HG02588 (cell line): ENCODE results near the gene MFF.
"Not testable (repeated sequence)": the region's sequence is repeated elsewhere in the genome, so short reads cannot be mapped to it uniquely, and the experiment has no call there.

Experiments used
- ATAC-seq: cut with Tn5 transposase; IDR thresholded peaks from one replicate; pipeline ENCODE4 v1.9.1; 2021; ENCODE audit warnings: mild to moderate bottlenecking, moderate library complexity; ENCODE audit not compliant: unreplicated experiment

Gene MFF

GRCh38 chr2:227376656-227377396, 51.8 kb downstream of the MFF start:
- ATAC-seq, result no peak

- no peak for ATAC-seq
Measured at GRCh38 chr2:227377467-227378351, 52.7 kb downstream of the MFF start.

GRCh38 chr2:227378371-227378782, 53.3 kb downstream of the MFF start:
- ATAC-seq, result no peak

GRCh38 chr2:227379095-227379494, 54.0 kb downstream of the MFF start, which contains the start of gene TM4SF20:
Gene TM4SF20 (minus strand): TSS chr2:227379306. CDS start chr2:227379268, 38 bp downstream.
- no peak for ATAC-seq

GRCh38 chr2:227382241-227382835, 57.3 kb downstream of the MFF start:
- ATAC-seq, result not testable (repeated sequence)

- ATAC-seq, result no peak
Measured at GRCh38 chr2:227383686-227384085, 58.6 kb downstream of the MFF start.

- ATAC-seq, result no peak
Measured at GRCh38 chr2:227386630-227387029, 61.6 kb downstream of the MFF start.

GRCh38 chr2:227387583-227387982, 62.5 kb downstream of the MFF start, which contains the start of gene SCYGR1:
Gene SCYGR1 (minus strand): TSS chr2:227387949. CDS start chr2:227387949, 0 bp downstream.
- ATAC-seq, result not testable (repeated sequence)

GRCh38 chr2:227388537-227389011, 63.5 kb downstream of the MFF start:
- no peak for ATAC-seq

GRCh38 chr2:227389231-227389630, 64.2 kb downstream of the MFF start:
- no peak for ATAC-seq

GRCh38 chr2:227389661-227390060, 64.6 kb downstream of the MFF start:
- no peak for ATAC-seq

GRCh38 chr2:227390468-227391256, 65.6 kb downstream of the MFF start:
- ATAC-seq, result no peak

GRCh38 chr2:227394401-227394800, 69.3 kb downstream of the MFF start:
- no peak for ATAC-seq

GRCh38 chr2:227395556-227395955, 70.5 kb downstream of the MFF start:
- ATAC-seq, result no peak

GRCh38 chr2:227397562-227397961, 72.5 kb downstream of the MFF start:
- no peak for ATAC-seq

GRCh38 chr2:227398684-227399670, 73.9 kb downstream of the MFF start:
- no peak for ATAC-seq

GRCh38 chr2:227401550-227401949, 76.5 kb downstream of the MFF start:
- no peak for ATAC-seq

GRCh38 chr2:227402321-227402720, 77.3 kb downstream of the MFF start:
- ATAC-seq, result no peak

GRCh38 chr2:227402959-227403358, 77.9 kb downstream of the MFF start:
- no peak for ATAC-seq
